Astrocyte (in vitro differentiated cells and primary cell): Measurements from ENCODE around the gene NUP160. TPM values are rescaled to one million over a fixed set of nuclear protein-coding genes. Genes with fewer than 3 reads are reported as not detected.
A peak's percentile ranks its signal among the peaks of the same experiment; 100 is the strongest.

Experiments
- DNase-seq: peaks from one replicate; pipeline ENCODE4 v3.0.0-alpha.2; 2010; ENCODE audit warnings: low read depth
- FAIRE-seq: peaks from 2 replicates; lab custom pipeline; 2011; peaks lifted over from hg19 to GRCh38; lab: Jason Lieb, UNC
- H2AFZ ChIP-seq: 2 replicates; pipeline ENCODE4 v1.6.0; 2012; ENCODE audit warnings: low read depth, low read length, inconsistent platforms
- H3K27ac ChIP-seq: 2 replicates; pipeline ENCODE4 v1.5.1; 2011; ENCODE audit warnings: low read depth, low read length, inconsistent platforms
- H3K27me3 ChIP-seq: 2 replicates; pipeline ENCODE4 v1.6.0; 2011; ENCODE audit warnings: low read length, inconsistent platforms; ENCODE audit not compliant: insufficient read depth
- H3K36me3 ChIP-seq: 2 replicates; pipeline ENCODE4 v1.5.1; 2011; ENCODE audit warnings: low read length, inconsistent platforms; ENCODE audit not compliant: insufficient read depth
- H3K4me1 ChIP-seq: 2 replicates; pipeline ENCODE4 v1.5.1; 2011; ENCODE audit warnings: low read length, inconsistent platforms; ENCODE audit not compliant: insufficient read depth
- H3K4me2 ChIP-seq: 2 replicates; pipeline ENCODE4 v1.6.0; 2012; ENCODE audit warnings: low read length, inconsistent platforms
- H3K4me3 ChIP-seq: 2 replicates; pipeline ENCODE4 v1.5.1; 2011; ENCODE audit warnings: low read depth, mild to moderate bottlenecking, low read length, inconsistent platforms; ENCODE audit not compliant: insufficient read depth
- H3K79me2 ChIP-seq: 2 replicates; pipeline ENCODE4 v1.6.0; 2012; ENCODE audit warnings: mild to moderate bottlenecking, low read length, inconsistent platforms; ENCODE audit not compliant: insufficient read depth
- H3K9ac ChIP-seq: 2 replicates; pipeline ENCODE4 v1.6.0; 2012; ENCODE audit warnings: mild to moderate bottlenecking, low read length, inconsistent platforms
- H3K9me3 ChIP-seq: 2 replicates; pipeline ENCODE4 v1.5.1; 2012; ENCODE audit warnings: low read depth, mild to moderate bottlenecking, low read length, inconsistent platforms; ENCODE audit not compliant: insufficient read depth
- H4K20me1 ChIP-seq: 2 replicates; pipeline ENCODE4 v1.6.0; 2012; ENCODE audit warnings: low read length, inconsistent platforms; ENCODE audit not compliant: insufficient read depth
- H3K27ac Mint-ChIP-seq: one replicate; pipeline ENCODE4 v1.8.0; 2021; ENCODE audit warnings: mild to moderate bottlenecking, mixed read lengths; ENCODE audit not compliant: unreplicated experiment
- H3K27me3 Mint-ChIP-seq: one replicate; pipeline ENCODE4 v1.8.0; 2021; ENCODE audit warnings: low read depth, mixed read lengths; ENCODE audit not compliant: unreplicated experiment
- H3K36me3 Mint-ChIP-seq: one replicate; pipeline ENCODE4 v1.8.0; 2021; ENCODE audit warnings: low read depth, mixed read lengths; ENCODE audit not compliant: unreplicated experiment
- H3K4me1 Mint-ChIP-seq: one replicate; pipeline ENCODE4 v1.8.0; 2021; ENCODE audit warnings: low read depth, mixed read lengths; ENCODE audit not compliant: unreplicated experiment
- H3K4me3 Mint-ChIP-seq: one replicate; pipeline ENCODE4 v1.8.0; 2021; ENCODE audit warnings: mild to moderate bottlenecking, moderate library complexity, mixed read lengths; ENCODE audit not compliant: unreplicated experiment
- H3K9me3 Mint-ChIP-seq: one replicate; pipeline ENCODE4 v1.8.0; 2021; ENCODE audit warnings: mild to moderate bottlenecking, mixed read lengths; ENCODE audit not compliant: unreplicated experiment
- EZH2 ChIP-seq: IDR thresholded peaks from 2 replicates; pipeline ENCODE4 v1.6.1; 2012; ENCODE audit warnings: mild to moderate bottlenecking, low read length, inconsistent platforms; ENCODE audit not compliant: insufficient read depth
- total RNA-seq: library from RNA; stranded (reverse); gene quantifications from 2 replicates; pipeline ENCODE4 v1.2.1, GENCODE V29; 2021
- TF ChIP-seq, protein P1 (sequence below): IDR thresholded peaks from 2 replicates; pipeline ENCODE4 v1.5.1; 2011; ENCODE audit warnings: low read depth, mild to moderate bottlenecking, inconsistent platforms, low read length, moderate library complexity; ENCODE audit not compliant: insufficient read depth

The NUP160 gene
- total RNA-seq, 1 donor from 2014 or later: 23.8 TPM

DNA sequence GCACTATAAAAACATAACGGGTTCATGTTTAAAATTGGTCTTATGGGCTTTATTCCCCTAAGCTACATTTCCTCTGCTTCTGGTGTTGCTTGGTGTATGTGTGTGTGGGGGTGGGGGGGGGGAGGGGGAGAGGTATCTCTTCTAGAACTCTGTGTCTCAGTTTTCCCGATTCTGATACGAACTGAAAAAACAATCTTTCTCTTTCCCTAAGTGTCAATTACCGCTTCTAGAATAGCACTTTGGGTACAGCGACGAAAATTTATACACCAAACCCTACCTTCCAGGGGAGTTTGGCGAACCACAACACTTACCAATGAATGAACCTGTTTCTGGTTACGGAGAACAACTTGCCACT lies 636 bp downstream of the NUP160 start:
- no peaks in the 10 kb centered on the region for H3K27me3 ChIP-seq
- Mint-ChIP-seq H3K27me3 (peaks cover 3% of the 10 kb centered on the region), H3K36me3 (peaks cover 5% of the 10 kb centered on the region), H3K4me3 (peak overlapping the region; percentile 95), H3K27ac (no peak overlapping the region), H3K9me3 (no peaks in the 10 kb centered on the region), H3K4me1 (peaks cover 13% of the 10 kb centered on the region)
- peaks cover 42% of the 10 kb centered on the region for H3K79me2 ChIP-seq
- peaks cover 10% of the 10 kb centered on the region for H3K36me3 ChIP-seq
- peaks cover 20% of the 10 kb centered on the region for H4K20me1 ChIP-seq
- H3K27ac ChIP-seq: peak overlapping the region; percentile 74
- peak overlapping the region; percentile 71 for H3K4me3 ChIP-seq
- H3K9me3 ChIP-seq: no peaks in the 10 kb centered on the region
- H3K4me1 ChIP-seq: peaks cover 19% of the 10 kb centered on the region
- DNase-seq (no peak), FAIRE-seq (no peak)
- TF ChIP-seq, protein P1, sequence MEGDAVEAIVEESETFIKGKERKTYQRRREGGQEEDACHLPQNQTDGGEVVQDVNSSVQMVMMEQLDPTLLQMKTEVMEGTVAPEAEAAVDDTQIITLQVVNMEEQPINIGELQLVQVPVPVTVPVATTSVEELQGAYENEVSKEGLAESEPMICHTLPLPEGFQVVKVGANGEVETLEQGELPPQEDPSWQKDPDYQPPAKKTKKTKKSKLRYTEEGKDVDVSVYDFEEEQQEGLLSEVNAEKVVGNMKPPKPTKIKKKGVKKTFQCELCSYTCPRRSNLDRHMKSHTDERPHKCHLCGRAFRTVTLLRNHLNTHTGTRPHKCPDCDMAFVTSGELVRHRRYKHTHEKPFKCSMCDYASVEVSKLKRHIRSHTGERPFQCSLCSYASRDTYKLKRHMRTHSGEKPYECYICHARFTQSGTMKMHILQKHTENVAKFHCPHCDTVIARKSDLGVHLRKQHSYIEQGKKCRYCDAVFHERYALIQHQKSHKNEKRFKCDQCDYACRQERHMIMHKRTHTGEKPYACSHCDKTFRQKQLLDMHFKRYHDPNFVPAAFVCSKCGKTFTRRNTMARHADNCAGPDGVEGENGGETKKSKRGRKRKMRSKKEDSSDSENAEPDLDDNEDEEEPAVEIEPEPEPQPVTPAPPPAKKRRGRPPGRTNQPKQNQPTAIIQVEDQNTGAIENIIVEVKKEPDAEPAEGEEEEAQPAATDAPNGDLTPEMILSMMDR: no peak
- TF ChIP-seq EZH2: no peak
- peak overlapping the region; percentile 90 for H3K4me2 ChIP-seq
- peak overlapping the region; percentile 90 for H2AFZ ChIP-seq
- peak overlapping the region; percentile 84 for H3K9ac ChIP-seq

DNA sequence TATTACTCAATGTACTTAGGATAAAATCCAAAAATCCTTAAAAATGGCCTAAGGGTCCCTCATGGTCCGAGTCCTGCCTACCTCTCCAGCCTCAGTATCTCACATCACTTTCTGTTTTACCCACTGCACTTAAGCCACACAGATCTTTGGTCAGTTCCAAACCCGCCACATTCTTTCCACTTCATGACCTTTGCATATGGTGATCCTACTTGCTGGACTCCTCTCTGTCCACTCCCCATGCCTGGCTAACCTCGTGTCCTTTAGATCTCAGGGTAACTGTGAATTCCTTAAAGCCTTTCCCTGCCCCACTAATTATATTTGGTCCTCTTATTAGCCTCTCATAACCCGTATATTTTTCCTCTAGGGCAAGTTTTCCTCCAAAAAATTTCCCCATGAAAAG lies 1.2 kb downstream of the NUP160 start:
- peaks cover 13% of the 10 kb centered on the region for H3K4me1 Mint-ChIP-seq
- H3K27ac Mint-ChIP-seq: no peak overlapping the region
- peaks cover 5% of the 10 kb centered on the region for H3K36me3 Mint-ChIP-seq
- no peaks in the 10 kb centered on the region for H3K9me3 Mint-ChIP-seq
- no peak overlapping the region for H3K27ac ChIP-seq
- H3K9ac ChIP-seq: peak overlapping the region; percentile 84
- TF ChIP-seq, protein P1: no peak
- no peak for TF ChIP-seq EZH2
- peak overlapping the region; percentile 95 for H3K4me3 Mint-ChIP-seq
- H3K79me2 ChIP-seq: peaks cover 47% of the 10 kb centered on the region
- peaks cover 19% of the 10 kb centered on the region for H3K4me1 ChIP-seq
- H3K27me3 Mint-ChIP-seq: peaks cover 3% of the 10 kb centered on the region
- DNase-seq (no peak), FAIRE-seq (no peak)
- H3K36me3 ChIP-seq: peaks cover 15% of the 10 kb centered on the region
- H4K20me1 ChIP-seq: peaks cover 25% of the 10 kb centered on the region
- no peaks in the 10 kb centered on the region for H3K9me3 ChIP-seq
- H3K4me2 ChIP-seq: peak overlapping the region; percentile 90
- H3K27me3 ChIP-seq: no peaks in the 10 kb centered on the region
- H2AFZ ChIP-seq: no peak overlapping the region
- peak overlapping the region; percentile 71 for H3K4me3 ChIP-seq

DNA sequence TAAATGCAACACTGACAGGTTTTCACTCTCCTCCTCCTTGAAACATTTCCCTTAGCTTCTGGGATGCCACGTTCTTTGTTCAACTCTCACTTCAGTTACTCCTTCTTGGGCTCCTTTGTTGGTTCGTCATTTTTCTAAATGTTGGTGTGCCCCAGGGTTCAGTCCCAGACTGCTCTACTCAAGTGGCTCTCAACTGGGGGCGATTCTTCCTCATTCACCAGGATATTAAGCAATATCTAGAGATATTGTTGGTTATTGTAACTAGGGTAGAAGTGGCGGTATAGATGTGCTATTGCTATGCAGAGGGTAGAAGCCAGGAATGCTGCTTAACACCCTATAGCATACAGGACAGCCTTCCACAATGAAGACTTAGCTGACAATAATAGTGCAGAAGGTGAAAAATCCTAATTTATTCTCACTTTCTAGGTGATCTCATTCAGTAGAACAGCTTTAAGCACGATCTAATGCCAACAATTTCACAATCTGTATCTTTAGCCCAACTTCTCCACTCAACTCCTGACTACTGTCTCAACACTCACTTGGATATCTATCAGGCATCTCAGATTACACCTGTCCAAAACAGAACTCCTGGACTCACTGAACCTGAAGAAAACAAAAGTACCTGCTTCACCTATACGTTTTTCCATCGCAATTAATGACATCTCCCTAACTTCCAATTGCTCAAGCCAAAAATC lies 4.6 kb downstream of the NUP160 start:
- peaks cover 37% of the 10 kb centered on the region for H3K36me3 ChIP-seq
- no peak for DNase-seq

More for the DNA sequence above, 4.6 kb downstream of the NUP160 start:
- Histone ChIP-seq H3K79me2 (peaks cover 52% of the 10 kb centered on the region), H3K4me3 (no peak overlapping the region), H3K9me3 (no peaks in the 10 kb centered on the region), H4K20me1 (peaks cover 41% of the 10 kb centered on the region), H3K27ac (peak overlapping the region; percentile 8), H3K4me2 (peak overlapping the region; percentile 59), H3K27me3 (no peaks in the 10 kb centered on the region), H3K9ac (no peak overlapping the region), H2AFZ (no peak overlapping the region), H3K4me1 (peaks cover 15% of the 10 kb centered on the region)
- H3K27me3 Mint-ChIP-seq: no peaks in the 10 kb centered on the region
- peaks cover 7% of the 10 kb centered on the region for H3K36me3 Mint-ChIP-seq
- FAIRE-seq: no peak
- H3K9me3 Mint-ChIP-seq: no peaks in the 10 kb centered on the region
- H3K27ac Mint-ChIP-seq: no peak overlapping the region
- no peak overlapping the region for H3K4me3 Mint-ChIP-seq
- peaks cover 13% of the 10 kb centered on the region for H3K4me1 Mint-ChIP-seq
- TF ChIP-seq, protein P1: no peak
- no peak for TF ChIP-seq EZH2
